ENCODE data around the gene KCNRG.

Gene KCNRG

DNA sequence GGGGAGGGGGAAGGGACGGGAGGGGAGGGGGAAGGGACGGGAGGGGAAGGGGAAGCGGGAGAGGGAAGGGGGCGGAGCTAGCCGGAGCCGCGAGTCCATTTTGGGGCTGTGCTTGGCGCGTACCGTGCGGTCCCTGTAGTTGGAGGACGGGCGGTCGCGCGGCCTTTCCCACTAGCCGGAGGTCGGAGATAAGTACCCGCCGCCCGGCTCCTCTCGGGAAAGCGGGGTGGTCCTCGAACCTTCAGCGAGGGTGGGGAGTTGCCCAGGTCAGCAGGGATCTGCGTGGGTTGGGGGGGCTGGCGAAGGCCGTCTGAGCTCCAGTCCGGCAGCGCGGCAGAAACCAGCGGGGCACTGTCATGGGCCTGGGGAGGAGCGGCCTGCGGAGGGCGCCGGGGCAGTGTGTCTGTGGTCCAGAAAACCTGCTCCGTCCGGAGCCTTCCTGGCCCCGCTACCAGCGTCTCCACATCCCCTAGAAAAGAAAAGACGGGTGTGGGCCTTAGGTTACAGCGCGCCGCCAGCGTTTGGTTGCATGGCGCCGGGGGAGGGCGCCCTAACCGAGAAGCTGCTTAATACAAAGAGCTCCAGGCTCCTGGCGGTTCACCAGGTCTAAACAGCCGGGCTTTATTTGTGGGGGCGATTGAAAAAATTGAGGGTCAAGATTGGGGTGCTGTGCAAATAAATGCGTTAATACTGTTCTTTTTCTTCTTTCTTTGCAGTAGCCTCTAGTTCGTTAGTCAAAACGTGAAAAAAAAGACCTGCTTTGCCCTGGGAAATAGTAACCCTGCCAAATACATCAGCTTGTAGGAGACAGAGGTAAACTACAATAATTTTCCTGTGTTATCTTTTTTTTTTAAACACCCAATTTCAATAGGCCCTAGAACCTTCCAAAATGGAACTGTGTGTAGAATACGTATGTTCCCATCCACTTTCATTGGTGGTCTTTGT, 18.0 kb upstream of the KCNRG start, which contains the start of gene TRIM13:
Gene TRIM13, plus strand, starts transcription at position 92 of the 945 bp plus-strand sequence. CDS start 14,899 bp downstream, outside the sequence.
- Mint-ChIP-seq H3K4me1 (ENCODE audit: low read depth) (peaks cover 33% of the 10 kb centered on the region), H3K27ac (peak within 1 kb of the TSS; percentile 84), H3K4me3 (peak within 1 kb of the TSS; percentile 84), H3K36me3 (ENCODE audit: low read depth) (peaks cover 22% of the 10 kb centered on the region), H3K27me3 (ENCODE audit: low read depth) (no peaks in the 10 kb centered on the region), H3K9me3 (no peaks in the 10 kb centered on the region)

DNA sequence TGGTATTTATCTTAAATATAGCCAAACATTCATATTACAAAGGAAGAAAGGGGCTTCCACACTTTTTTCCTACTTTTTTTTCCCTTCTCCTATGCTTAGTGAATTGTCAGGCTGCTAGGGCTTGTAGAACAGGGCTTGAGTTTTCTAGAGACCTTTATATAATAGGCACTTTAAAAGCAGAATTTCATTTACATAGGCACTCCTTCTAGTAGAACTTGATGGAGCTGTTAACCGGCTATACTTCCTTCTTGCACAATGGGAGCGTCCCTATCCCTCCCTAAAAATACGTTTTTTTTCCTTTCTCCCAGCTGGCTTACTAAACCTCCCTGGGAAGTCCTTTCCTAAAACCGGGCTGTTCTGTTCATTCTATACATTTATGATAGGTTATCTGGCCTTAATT, 17.3 kb upstream of the KCNRG start:
- H3K27ac Mint-ChIP-seq: peak overlapping the region; percentile 84
- H3K4me1 Mint-ChIP-seq (ENCODE audit: low read depth): peaks cover 33% of the 10 kb centered on the region
- peaks cover 22% of the 10 kb centered on the region for H3K36me3 Mint-ChIP-seq (ENCODE audit: low read depth)
- peak overlapping the region; percentile 84 for H3K4me3 Mint-ChIP-seq
- H3K9me3 Mint-ChIP-seq: no peaks in the 10 kb centered on the region
- H3K27me3 Mint-ChIP-seq (ENCODE audit: low read depth): no peaks in the 10 kb centered on the region

DNA sequence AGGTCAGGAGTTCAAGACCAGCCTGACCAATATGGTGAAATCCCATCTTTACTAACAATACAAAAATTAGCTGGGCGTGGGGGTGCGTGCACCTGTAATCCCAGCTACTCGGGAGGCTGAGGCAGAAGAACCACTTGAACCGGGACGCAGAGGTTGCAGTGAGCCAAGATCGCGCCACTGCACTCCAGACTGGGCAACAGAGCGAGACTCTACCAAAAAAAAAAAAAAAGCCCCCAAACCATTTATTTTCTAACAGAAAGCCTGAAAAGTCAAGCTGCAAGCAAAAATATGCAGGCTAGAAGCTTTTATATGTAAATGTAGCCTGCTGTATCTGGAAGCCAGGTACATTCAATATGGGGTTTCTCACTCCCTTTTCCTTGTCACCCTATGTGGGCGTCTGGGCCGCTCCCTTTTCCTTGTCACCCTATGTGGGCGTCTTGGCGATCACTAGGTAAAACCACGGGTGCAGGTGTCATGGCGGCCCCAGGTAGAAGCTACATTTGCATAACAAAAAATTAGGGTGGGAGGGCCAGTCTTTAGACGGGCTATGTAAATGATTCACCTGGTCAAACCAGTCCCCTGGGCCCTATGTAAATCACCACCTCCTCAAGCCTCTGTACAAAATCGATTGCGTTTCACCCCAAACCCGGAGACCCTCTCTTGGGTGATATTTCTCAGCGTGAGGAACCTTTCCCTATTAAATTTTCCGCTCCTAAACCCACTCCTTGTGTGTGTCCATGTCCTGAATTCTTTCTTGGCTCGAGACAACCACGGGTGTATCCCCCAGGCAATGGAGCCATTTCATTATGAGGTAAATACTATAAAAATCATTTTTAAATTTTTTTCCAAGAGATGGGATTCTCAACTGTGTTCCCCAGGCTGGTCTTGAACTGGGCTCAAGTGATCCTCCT, 16.3 kb upstream of the KCNRG start:
- Mint-ChIP-seq H3K9me3 (no peaks in the 10 kb centered on the region), H3K27ac (no peak overlapping the region), H3K27me3 (ENCODE audit: low read depth) (no peaks in the 10 kb centered on the region), H3K36me3 (ENCODE audit: low read depth) (peaks cover 18% of the 10 kb centered on the region), H3K4me3 (no peak overlapping the region), H3K4me1 (ENCODE audit: low read depth) (peaks cover 35% of the 10 kb centered on the region)

DNA sequence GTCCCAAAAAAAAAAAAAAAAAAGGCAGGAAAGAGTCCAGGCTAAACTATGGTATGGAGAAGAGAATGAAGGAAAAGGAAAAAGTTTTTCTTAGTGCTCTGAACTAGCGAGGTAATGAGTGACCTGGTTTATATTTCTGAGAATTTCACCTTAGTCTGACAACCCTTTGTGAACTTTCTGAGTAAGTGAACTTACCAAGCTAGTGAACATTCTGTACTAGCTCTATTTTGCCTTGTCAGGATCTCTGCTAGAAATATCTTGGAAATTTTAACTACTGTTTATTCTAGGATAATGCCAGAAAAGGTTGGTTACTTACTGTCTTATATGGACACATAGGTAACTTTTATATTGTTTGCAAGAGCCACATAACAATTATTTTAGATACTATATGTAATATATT, 14.0 kb upstream of the KCNRG start:
- Mint-ChIP-seq H3K4me3 (no peak overlapping the region), H3K27ac (no peak overlapping the region), H3K27me3 (ENCODE audit: low read depth) (no peaks in the 10 kb centered on the region), H3K4me1 (ENCODE audit: low read depth) (peaks cover 33% of the 10 kb centered on the region), H3K9me3 (no peaks in the 10 kb centered on the region), H3K36me3 (ENCODE audit: low read depth) (peaks cover 29% of the 10 kb centered on the region)

DNA sequence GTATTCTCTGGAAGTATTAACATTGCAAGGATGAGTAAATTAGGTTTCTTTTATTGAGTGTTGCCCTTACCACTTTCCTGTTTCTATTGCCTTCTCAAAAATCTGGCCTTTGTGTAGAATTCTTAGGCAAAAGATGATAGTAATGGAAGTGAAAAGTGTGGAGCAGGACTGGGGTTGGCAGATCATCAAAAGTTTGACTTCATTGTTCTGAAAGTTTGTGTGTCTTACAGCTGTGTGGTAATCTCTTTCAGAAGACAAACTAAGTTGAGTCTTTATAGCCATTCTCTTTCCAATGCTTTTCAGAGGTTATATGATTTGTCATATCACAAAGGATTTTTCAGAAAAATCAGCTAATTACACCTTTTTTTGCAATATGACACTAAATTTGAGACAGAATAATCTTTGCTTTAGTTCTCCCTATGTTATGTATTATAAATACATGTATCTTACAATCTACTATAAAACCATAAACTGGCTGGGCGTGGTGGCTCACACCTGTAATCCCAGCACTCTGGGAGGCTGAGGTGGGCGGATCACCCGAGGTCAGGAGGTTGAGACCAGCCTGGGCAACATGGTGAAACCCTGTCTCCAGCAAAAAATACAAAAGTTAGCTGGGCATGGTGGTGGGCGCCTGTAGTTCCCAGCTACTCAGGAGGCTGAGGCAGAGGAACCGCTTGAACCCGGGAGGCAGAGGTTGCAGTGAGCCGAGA, 8.7 kb upstream of the KCNRG start:
- H3K9me3 Mint-ChIP-seq: no peaks in the 10 kb centered on the region
- no peak overlapping the region for H3K27ac Mint-ChIP-seq
- H3K4me1 Mint-ChIP-seq (ENCODE audit: low read depth): peaks cover 15% of the 10 kb centered on the region
- H3K27me3 Mint-ChIP-seq (ENCODE audit: low read depth): no peaks in the 10 kb centered on the region
- H3K36me3 Mint-ChIP-seq (ENCODE audit: low read depth): peaks cover 33% of the 10 kb centered on the region
- no peak overlapping the region for H3K4me3 Mint-ChIP-seq

DNA sequence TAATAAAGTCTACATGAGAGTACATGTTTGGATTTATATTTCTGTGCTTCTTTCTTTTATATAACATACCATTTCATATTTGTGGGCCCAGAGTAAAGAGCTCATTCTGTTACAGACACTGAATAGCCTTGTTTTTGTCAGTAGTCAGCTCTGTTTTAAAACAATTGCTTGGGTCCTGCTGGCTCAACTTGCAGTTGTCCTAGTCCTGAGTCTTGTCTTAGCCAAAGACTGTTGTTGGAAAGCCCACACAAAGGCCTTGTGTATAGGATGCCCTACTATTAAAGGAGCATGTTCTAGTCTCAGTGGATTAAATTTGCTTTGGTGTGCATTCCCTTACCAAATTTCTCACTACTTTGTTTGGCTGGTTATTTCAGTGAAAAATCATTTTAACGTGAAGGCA, 3.8 kb upstream of the KCNRG start:
- no peak overlapping the region for H3K4me3 Mint-ChIP-seq
- no peak overlapping the region for H3K27ac Mint-ChIP-seq
- peaks cover 16% of the 10 kb centered on the region for H3K4me1 Mint-ChIP-seq (ENCODE audit: low read depth)
- no peaks in the 10 kb centered on the region for H3K27me3 Mint-ChIP-seq (ENCODE audit: low read depth)
- no peaks in the 10 kb centered on the region for H3K9me3 Mint-ChIP-seq
- peaks cover 53% of the 10 kb centered on the region for H3K36me3 Mint-ChIP-seq (ENCODE audit: low read depth)

DNA sequence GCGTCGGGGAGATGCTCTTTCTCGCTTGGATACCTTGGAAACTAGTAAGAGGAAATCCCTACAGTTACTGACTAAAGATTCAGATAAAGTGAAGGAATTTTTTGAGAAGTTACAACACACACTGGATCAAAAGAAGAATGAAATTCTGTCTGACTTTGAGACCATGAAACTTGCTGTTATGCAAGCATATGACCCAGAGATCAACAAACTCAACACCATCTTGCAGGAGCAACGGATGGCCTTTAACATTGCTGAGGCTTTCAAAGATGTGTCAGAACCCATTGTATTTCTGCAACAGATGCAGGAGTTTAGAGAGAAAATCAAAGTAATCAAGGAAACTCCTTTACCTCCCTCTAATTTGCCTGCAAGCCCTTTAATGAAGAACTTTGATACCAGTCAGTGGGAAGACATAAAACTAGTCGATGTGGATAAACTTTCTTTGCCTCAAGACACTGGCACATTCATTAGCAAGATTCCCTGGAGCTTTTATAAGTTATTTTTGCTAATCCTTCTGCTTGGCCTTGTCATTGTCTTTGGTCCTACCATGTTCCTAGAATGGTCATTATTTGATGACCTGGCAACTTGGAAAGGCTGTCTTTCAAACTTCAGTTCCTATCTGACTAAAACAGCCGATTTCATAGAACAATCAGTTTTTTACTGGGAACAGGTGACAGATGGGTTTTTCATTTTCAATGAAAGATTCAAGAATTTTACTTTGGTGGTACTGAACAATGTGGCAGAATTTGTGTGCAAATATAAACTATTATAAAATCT, 2.7 kb upstream of the KCNRG start:
- peaks cover 51% of the 10 kb centered on the region for H3K36me3 Mint-ChIP-seq (ENCODE audit: low read depth)
- no peaks in the 10 kb centered on the region for H3K9me3 Mint-ChIP-seq
- H3K4me3 Mint-ChIP-seq: no peak overlapping the region
- H3K4me1 Mint-ChIP-seq (ENCODE audit: low read depth): peaks cover 15% of the 10 kb centered on the region
- no peaks in the 10 kb centered on the region for H3K27me3 Mint-ChIP-seq (ENCODE audit: low read depth)
- H3K27ac Mint-ChIP-seq: no peak overlapping the region

DNA sequence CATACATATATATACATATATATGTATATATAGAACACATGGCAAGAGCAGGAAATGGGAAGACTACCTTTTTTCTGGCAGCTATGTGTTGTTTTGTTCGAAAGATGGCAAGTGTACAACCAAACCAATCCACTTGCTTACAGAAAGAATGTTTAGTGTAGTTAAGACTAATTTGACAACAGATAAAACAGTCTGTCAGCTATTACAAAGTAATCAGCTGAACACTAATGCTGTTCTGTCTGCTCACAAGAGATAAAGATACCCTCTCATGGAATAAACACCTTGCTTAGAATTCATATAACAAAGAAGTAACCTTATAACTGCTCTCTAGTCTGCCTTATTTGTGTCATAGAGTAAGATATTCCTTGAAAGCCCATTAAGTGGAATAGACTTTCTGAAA, 858 bp upstream of the KCNRG start:
- Mint-ChIP-seq H3K36me3 (ENCODE audit: low read depth) (peaks cover 63% of the 10 kb centered on the region), H3K27me3 (ENCODE audit: low read depth) (no peaks in the 10 kb centered on the region), H3K9me3 (no peaks in the 10 kb centered on the region), H3K4me3 (no peak overlapping the region), H3K27ac (no peak overlapping the region), H3K4me1 (ENCODE audit: low read depth) (peaks cover 21% of the 10 kb centered on the region)

DNA sequence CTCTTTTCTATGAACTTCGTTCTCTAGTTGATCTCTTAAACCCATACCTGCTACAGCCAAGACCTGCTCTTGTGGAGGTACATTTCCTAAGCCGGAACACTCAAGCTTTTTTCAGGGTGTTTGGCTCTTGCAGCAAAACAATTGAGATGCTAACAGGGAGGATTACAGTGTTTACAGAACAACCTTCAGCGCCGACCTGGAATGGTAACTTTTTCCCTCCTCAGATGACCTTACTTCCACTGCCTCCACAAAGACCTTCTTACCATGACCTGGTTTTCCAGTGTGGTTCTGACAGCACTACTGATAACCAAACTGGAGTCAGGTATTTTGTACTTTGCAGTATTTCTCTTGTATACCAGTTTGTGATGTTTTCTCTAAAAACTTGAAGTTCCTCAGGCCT, 506 bp downstream of the KCNRG start:
- no peaks in the 10 kb centered on the region for H3K27me3 Mint-ChIP-seq (ENCODE audit: low read depth)
- H3K9me3 Mint-ChIP-seq: no peaks in the 10 kb centered on the region
- peaks cover 21% of the 10 kb centered on the region for H3K4me1 Mint-ChIP-seq (ENCODE audit: low read depth)
- H3K36me3 Mint-ChIP-seq (ENCODE audit: low read depth): peaks cover 61% of the 10 kb centered on the region
- no peak overlapping the region for H3K27ac Mint-ChIP-seq
- H3K4me3 Mint-ChIP-seq: no peak overlapping the region

DNA sequence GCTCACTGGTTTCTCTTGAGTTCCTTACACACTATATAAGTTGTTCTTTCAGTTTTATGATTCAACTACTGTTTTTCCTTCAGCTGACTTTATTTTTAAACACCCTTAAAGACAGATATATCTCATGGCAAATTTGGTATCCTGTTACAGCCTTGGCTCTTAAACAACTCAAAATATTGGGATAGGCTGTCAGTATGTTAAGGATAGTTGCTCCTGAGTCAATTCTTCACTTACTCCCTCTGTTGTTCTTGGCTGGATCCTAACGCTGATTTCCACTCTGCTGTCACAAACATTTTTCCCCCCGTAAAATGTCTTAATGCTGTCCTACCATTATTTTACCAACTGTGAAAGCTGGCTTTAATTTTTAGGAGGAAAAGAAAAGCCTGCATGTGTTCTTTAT, 1.2 kb downstream of the KCNRG start:
- peaks cover 56% of the 10 kb centered on the region for H3K36me3 Mint-ChIP-seq (ENCODE audit: low read depth)
- no peak overlapping the region for H3K27ac Mint-ChIP-seq
- no peaks in the 10 kb centered on the region for H3K9me3 Mint-ChIP-seq
- H3K27me3 Mint-ChIP-seq (ENCODE audit: low read depth): no peaks in the 10 kb centered on the region
- H3K4me3 Mint-ChIP-seq: no peak overlapping the region
- H3K4me1 Mint-ChIP-seq (ENCODE audit: low read depth): peaks cover 19% of the 10 kb centered on the region

DNA sequence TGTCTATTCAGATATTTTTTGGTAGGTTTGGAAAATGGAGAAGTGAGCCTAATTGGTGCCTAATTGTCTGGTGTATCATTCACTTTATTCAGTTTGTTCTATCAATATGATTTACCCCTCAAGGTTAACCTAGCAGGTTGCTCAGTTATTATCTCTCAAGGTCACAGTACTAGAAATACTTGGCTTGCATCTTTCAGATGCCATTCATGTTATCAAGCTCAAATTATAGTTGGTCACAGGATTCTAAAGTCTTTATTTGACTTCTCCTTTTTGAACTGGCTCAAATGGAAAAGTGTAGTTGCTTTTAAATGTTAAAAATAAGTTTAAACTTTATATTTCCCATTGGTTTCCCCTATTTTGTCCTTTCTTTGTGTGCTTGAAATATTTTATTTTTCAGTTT, 2.6 kb downstream of the KCNRG start:
- Mint-ChIP-seq H3K27me3 (ENCODE audit: low read depth) (no peaks in the 10 kb centered on the region), H3K4me1 (ENCODE audit: low read depth) (peaks cover 13% of the 10 kb centered on the region), H3K27ac (no peak overlapping the region), H3K9me3 (no peaks in the 10 kb centered on the region), H3K36me3 (ENCODE audit: low read depth) (peaks cover 44% of the 10 kb centered on the region), H3K4me3 (no peak overlapping the region)

DNA sequence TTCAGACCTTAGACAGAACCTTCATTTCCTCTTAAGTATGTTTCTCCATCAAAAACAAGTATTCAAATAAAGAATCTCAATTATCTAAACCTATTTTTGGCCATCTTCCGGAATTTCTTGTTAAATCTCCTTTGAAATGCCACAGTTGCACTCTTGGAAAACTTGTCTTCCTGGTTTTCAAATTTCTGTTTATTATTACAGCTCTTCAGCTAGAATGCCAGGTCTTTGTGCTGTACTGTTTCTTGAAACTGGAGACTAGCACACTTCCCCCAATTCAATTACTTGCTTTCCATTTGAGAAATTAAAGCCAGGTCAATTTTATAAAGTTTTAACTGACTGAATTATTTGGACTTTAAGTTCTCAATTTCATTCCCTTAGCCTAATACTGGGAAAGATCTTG, 10.2 kb downstream of the KCNRG start:
- Mint-ChIP-seq H3K9me3 (no peaks in the 10 kb centered on the region), H3K27me3 (ENCODE audit: low read depth) (no peaks in the 10 kb centered on the region), H3K27ac (peak overlapping the region; percentile 18), H3K4me3 (no peak overlapping the region), H3K36me3 (ENCODE audit: low read depth) (peaks cover 43% of the 10 kb centered on the region), H3K4me1 (ENCODE audit: low read depth) (peaks cover 5% of the 10 kb centered on the region)

DNA sequence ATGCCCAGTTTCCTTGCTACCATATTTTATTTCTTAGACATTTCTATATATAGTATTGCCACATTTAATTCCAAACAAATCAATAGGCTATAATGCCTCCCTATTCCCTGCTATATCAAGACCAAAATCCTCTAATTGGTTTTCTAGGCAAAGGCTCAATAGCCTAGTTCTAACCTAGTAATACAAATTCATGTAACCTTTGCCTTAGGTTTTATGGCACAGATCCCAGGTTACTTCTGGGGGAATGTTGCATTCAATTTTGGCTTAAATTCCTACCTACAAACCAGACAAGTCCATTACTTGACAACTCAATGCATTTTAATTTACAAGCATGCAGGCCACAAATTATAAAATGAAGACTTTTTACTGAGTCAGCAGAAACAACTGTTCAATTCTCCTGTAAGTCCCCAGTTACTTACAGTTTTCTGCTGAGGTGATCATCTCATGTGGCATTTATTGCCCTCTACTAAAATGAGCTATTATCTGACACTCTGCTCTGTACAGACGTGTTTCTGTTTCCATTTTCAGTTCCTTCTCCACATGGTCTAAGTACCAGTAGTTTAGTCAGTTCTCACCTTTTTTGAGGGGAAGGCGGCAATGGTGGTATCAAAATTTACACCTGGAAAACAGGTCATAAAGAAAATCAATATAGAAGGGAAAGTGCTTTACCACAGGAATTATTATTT, 11.7 kb downstream of the KCNRG start:
- peaks cover 39% of the 10 kb centered on the region for H3K36me3 Mint-ChIP-seq (ENCODE audit: low read depth)
- no peaks in the 10 kb centered on the region for H3K27me3 Mint-ChIP-seq (ENCODE audit: low read depth)
- H3K9me3 Mint-ChIP-seq: no peaks in the 10 kb centered on the region
- no peak overlapping the region for H3K27ac Mint-ChIP-seq
- peaks cover 5% of the 10 kb centered on the region for H3K4me1 Mint-ChIP-seq (ENCODE audit: low read depth)
- no peak overlapping the region for H3K4me3 Mint-ChIP-seq

All from T-helper 1 cell treated with Interleukin-12 subunit alpha and Interleukin-12 subunit beta and Interleukin-4 antibody, amounts not matched to agents 30 μg/mL and 1 μg/mL, for 36 hours (primary cell).